ENCODE measurements around the gene TSPAN17.

TSPAN17 gene

GRCh38 chr5:176703857-176704256 lies 56.6 kb downstream of the TSPAN17 start:
- no peak for TF ChIP-seq CTCF (IDR thresholded peaks at IDR 0.05)

GRCh38 chr5:176704355-176704754 lies 57.1 kb downstream of the TSPAN17 start:
- no peak for TF ChIP-seq CTCF (IDR thresholded peaks at IDR 0.05)

- no peak for TF ChIP-seq CTCF (IDR thresholded peaks at IDR 0.05)
Observed at GRCh38 chr5:176704817-176705216, 57.5 kb downstream of the TSPAN17 start.

Data from LNCAP (cell line).